Measurements from ENCODE around the gene FXYD6.

GRCh38 chr11:117831661-117832415, 44.6 kb downstream of the FXYD6 start:
- TF ChIP-seq, protein P1, sequence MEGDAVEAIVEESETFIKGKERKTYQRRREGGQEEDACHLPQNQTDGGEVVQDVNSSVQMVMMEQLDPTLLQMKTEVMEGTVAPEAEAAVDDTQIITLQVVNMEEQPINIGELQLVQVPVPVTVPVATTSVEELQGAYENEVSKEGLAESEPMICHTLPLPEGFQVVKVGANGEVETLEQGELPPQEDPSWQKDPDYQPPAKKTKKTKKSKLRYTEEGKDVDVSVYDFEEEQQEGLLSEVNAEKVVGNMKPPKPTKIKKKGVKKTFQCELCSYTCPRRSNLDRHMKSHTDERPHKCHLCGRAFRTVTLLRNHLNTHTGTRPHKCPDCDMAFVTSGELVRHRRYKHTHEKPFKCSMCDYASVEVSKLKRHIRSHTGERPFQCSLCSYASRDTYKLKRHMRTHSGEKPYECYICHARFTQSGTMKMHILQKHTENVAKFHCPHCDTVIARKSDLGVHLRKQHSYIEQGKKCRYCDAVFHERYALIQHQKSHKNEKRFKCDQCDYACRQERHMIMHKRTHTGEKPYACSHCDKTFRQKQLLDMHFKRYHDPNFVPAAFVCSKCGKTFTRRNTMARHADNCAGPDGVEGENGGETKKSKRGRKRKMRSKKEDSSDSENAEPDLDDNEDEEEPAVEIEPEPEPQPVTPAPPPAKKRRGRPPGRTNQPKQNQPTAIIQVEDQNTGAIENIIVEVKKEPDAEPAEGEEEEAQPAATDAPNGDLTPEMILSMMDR (IDR thresholded peaks at IDR 0.05) = no peak
- no peak for TF ChIP-seq POLR2A (IDR thresholded peaks at IDR 0.05)

Data from adrenal gland (tissue), 5 donors.